GM23338 (cell line): ENCODE results near the gene SIRPB2. TPM values are rescaled to one million over a fixed set of nuclear protein-coding genes. Genes with fewer than 3 reads are reported as not detected.
A peak's percentile ranks its signal among the peaks of the same experiment; 100 is the strongest.

Source experiments
- ATAC-seq: fragments of 200-7000 bp; cut with Tn5 transposase; 3 replicates; pipeline ENCODE4 v1.9.1; 2020
- DNase-seq: peaks from one replicate; pipeline ENCODE4 v3.0.0-alpha.2; 2015; ENCODE audit warnings: low spot score
- H2AFZ ChIP-seq: fragments of 200-600 bp; sonication (generic); 2 replicates; pipeline ENCODE4 v1.8.0; 2016; ENCODE audit warnings: antibody characterized with exemption, mild to moderate bottlenecking, moderate library complexity
- H3F3A ChIP-seq: fragments of 200-600 bp; sonication (generic); replicated peaks from 2 replicates; pipeline ENCODE4 v1.8.0; 2017; ENCODE audit warnings: antibody characterized with exemption, mixed run types, low read depth
- H3K27ac ChIP-seq: fragments of 200-600 bp; sonication (generic); 2 replicates; pipeline ENCODE4 v1.6.1; 2016; ENCODE audit warnings: low read depth
- H3K27me3 ChIP-seq: fragments of 200-600 bp; sonication (generic); 2 replicates; pipeline ENCODE4 v1.8.0; 2016; ENCODE audit warnings: mild to moderate bottlenecking, mixed run types, moderate library complexity; ENCODE audit not compliant: insufficient read depth
- H3K36me3 ChIP-seq: fragments of 200-600 bp; sonication (generic); 2 replicates; pipeline ENCODE4 v1.8.0; 2016; ENCODE audit warnings: mild to moderate bottlenecking; ENCODE audit not compliant: insufficient read depth
- H3K4me1 ChIP-seq: fragments of 200-600 bp; sonication (generic); 2 replicates; pipeline ENCODE4 v1.8.0; 2016; ENCODE audit warnings: mild to moderate bottlenecking, moderate library complexity; ENCODE audit not compliant: insufficient read depth
- H3K4me2 ChIP-seq: fragments of 200-600 bp; sonication (generic); 2 replicates; pipeline ENCODE4 v1.7.1; 2017; ENCODE audit warnings: mixed run types
- H3K4me3 ChIP-seq: fragments of 200-600 bp; sonication (generic); 2 replicates; pipeline ENCODE4 v1.6.1; 2016; ENCODE audit warnings: mixed run types
- H3K79me2 ChIP-seq: fragments of 200-600 bp; sonication (generic); replicated peaks from 2 replicates; pipeline ENCODE4 v1.8.0; 2017; ENCODE audit warnings: mild to moderate bottlenecking; ENCODE audit not compliant: insufficient read depth
- H3K9me2 ChIP-seq: fragments of 200-600 bp; sonication (generic); 2 replicates; pipeline ENCODE4 v1.8.0; 2017; ENCODE audit not compliant: insufficient read depth
- H4K20me1 ChIP-seq: fragments of 200-600 bp; sonication (generic); replicated peaks from 2 replicates; pipeline ENCODE4 v1.8.0; 2017; ENCODE audit warnings: mild to moderate bottlenecking; ENCODE audit not compliant: insufficient read depth
- H3K27ac Mint-ChIP-seq: 2 replicates; pipeline ENCODE4 v1.8.0; 2020; ENCODE audit warnings: inconsistent platforms, mild to moderate bottlenecking, moderate library complexity, mixed read lengths
- H3K27me3 Mint-ChIP-seq: 3 replicates; pipeline ENCODE4 v1.8.0; 2022; ENCODE audit warnings: low read depth, mild to moderate bottlenecking, moderate library complexity, mixed read lengths, inconsistent platforms; ENCODE audit not compliant: insufficient read depth, poor library complexity
- H3K36me3 Mint-ChIP-seq: 3 replicates; pipeline ENCODE4 v1.8.0; 2021; ENCODE audit warnings: low read depth, mild to moderate bottlenecking, inconsistent platforms, moderate library complexity, mixed read lengths
- H3K4me1 Mint-ChIP-seq: 3 replicates; pipeline ENCODE4 v1.8.0; 2020; ENCODE audit warnings: mild to moderate bottlenecking, inconsistent platforms, mixed read lengths
- H3K4me3 Mint-ChIP-seq: 3 replicates; pipeline ENCODE4 v1.8.0; 2021; ENCODE audit warnings: moderate library complexity, mild to moderate bottlenecking, inconsistent platforms, mixed read lengths
- H3K9me3 Mint-ChIP-seq: 3 replicates; pipeline ENCODE4 v1.8.0; 2020; ENCODE audit warnings: moderate library complexity, mild to moderate bottlenecking, inconsistent platforms, mixed read lengths
- CREB1 ChIP-seq: fragments of 250-450 bp; sonication (Bioruptor Pico); IDR thresholded peaks from 2 replicates; pipeline ENCODE4 v1.5.0; 2020; ENCODE audit warnings: low read depth, mild to moderate bottlenecking, moderate library complexity
- CTCF ChIP-seq, 2 experiments: fragments of 200-600 bp in 1 of 2; sonication (generic) in 1 of 2; conservative IDR thresholded peaks; 2 replicates each; pipeline versions ENCODE4 v1.5.1 to v1.6.1; 2016 to 2017; ENCODE audit warnings: antibody characterized with exemption in 2 of 2, low read depth in 2 of 2, mild to moderate bottlenecking in 2 of 2, moderate library complexity in 1 of 2
- EZH2 ChIP-seq: fragments of 200-600 bp; sonication (generic); IDR thresholded peaks from one replicate; pipeline ENCODE4 v1.8.0; 2017; ENCODE audit warnings: antibody characterized with exemption, mild to moderate bottlenecking, low read depth; ENCODE audit not compliant: unreplicated experiment
- EZH2phosphoT487 ChIP-seq: fragments of 200-600 bp; sonication (generic); IDR thresholded peaks from one replicate; pipeline ENCODE4 v1.8.1; 2018; ENCODE audit warnings: antibody characterized with exemption; ENCODE audit not compliant: unreplicated experiment
- JUNB ChIP-seq: IDR thresholded peaks from one replicate; pipeline ENCODE4 v1.6.1; 2016; ENCODE audit warnings: antibody characterized with exemption; ENCODE audit not compliant: unreplicated experiment
- NANOG ChIP-seq: IDR thresholded peaks from 2 replicates; pipeline ENCODE4 v1.6.1; 2016; ENCODE audit warnings: antibody characterized with exemption, borderline replicate concordance
- STAT1 ChIP-seq: IDR thresholded peaks from one replicate; pipeline ENCODE4 v1.6.1; 2016; ENCODE audit warnings: antibody characterized with exemption; ENCODE audit not compliant: unreplicated experiment
- ZNF114 ChIP-seq: fragments of 250-450 bp; sonication (Bioruptor Pico); IDR thresholded peaks from 2 replicates; pipeline ENCODE4 v1.5.0; 2020; ENCODE audit warnings: mild to moderate bottlenecking, moderate library complexity
- ZNF331 ChIP-seq: fragments of 250-450 bp; sonication (Bioruptor Pico); IDR thresholded peaks from 2 replicates; pipeline ENCODE4 v1.5.0; 2020; ENCODE audit warnings: low read depth, mild to moderate bottlenecking, moderate library complexity
- ZNF462 ChIP-seq: fragments of 250-450 bp; sonication (Bioruptor Pico); IDR thresholded peaks from 2 replicates; pipeline ENCODE4 v1.5.0; 2020; ENCODE audit warnings: mild to moderate bottlenecking, moderate library complexity
- polyA plus RNA-seq: library from polyadenylated mRNA; unstranded; fragments of >200 nt; fragmentation: Nextera tagmentation; extraction: Ambion mirVana; gene quantifications from 2 replicates; pipeline ENCODE4 v1.2.1, GENCODE V29; 2016
- total RNA-seq: library from RNA; depleted of rRNA; stranded (reverse); fragments of >200 nt; shearing (Covaris generic); gene quantifications from 2 replicates; pipeline ENCODE4 v1.2.3, GENCODE V29; 2014
- TF ChIP-seq, protein P1 (sequence below): IDR thresholded peaks from one replicate; pipeline ENCODE4 v1.6.1; 2018; ENCODE audit warnings: antibody characterized with exemption; ENCODE audit not compliant: unreplicated experiment

Gene SIRPB2
- total and polyA plus RNA-seq, 2 experiments from 2014 or later, result 0.29 TPM; not detected in 1

- no peak for DNase-seq
- Histone ChIP-seq H4K20me1 (no peaks in the 10 kb centered on the region; the same call in 1 of the 2 replicates), H3K4me1 (peaks cover 10% of the 10 kb centered on the region), H3K36me3 (no peaks in the 10 kb centered on the region), H3K9me2 (peaks cover 24% of the 10 kb centered on the region; the same call in 1 of the 2 replicates), H3F3A (no peaks in the 10 kb centered on the region), H3K27ac (no peak overlapping the region), H2AFZ (peak overlapping the region; percentile 94), H3K4me2 (no peak overlapping the region), H3K79me2 (no peaks in the 10 kb centered on the region), H3K27me3 (no peaks in the 10 kb centered on the region), H3K4me3 (no peak overlapping the region)
- no peak overlapping the region for H3K27ac Mint-ChIP-seq
- no peak overlapping the region for H3K4me3 Mint-ChIP-seq
- H3K36me3 Mint-ChIP-seq, result no peaks in the 10 kb centered on the region
- H3K9me3 Mint-ChIP-seq, result no peaks in the 10 kb centered on the region
- TF ChIP-seq CTCF (conservative IDR thresholded peaks at IDR 0.05; ENCODE audit: low read depth in 2 of 2), result no peak
- no peak for TF ChIP-seq CREB1 (CRISPR knock-in tag)
- no peak for TF ChIP-seq ZNF462 (CRISPR knock-in tag)
- TF ChIP-seq ZNF331, result no peak
- no peak for TF ChIP-seq NANOG
- TF ChIP-seq STAT1, result no peak
- no peak for TF ChIP-seq JUNB
- no peak for TF ChIP-seq ZNF114
- no peak for TF ChIP-seq EZH2
- TF ChIP-seq EZH2phosphoT487, result no peak
- TF ChIP-seq, protein P1, sequence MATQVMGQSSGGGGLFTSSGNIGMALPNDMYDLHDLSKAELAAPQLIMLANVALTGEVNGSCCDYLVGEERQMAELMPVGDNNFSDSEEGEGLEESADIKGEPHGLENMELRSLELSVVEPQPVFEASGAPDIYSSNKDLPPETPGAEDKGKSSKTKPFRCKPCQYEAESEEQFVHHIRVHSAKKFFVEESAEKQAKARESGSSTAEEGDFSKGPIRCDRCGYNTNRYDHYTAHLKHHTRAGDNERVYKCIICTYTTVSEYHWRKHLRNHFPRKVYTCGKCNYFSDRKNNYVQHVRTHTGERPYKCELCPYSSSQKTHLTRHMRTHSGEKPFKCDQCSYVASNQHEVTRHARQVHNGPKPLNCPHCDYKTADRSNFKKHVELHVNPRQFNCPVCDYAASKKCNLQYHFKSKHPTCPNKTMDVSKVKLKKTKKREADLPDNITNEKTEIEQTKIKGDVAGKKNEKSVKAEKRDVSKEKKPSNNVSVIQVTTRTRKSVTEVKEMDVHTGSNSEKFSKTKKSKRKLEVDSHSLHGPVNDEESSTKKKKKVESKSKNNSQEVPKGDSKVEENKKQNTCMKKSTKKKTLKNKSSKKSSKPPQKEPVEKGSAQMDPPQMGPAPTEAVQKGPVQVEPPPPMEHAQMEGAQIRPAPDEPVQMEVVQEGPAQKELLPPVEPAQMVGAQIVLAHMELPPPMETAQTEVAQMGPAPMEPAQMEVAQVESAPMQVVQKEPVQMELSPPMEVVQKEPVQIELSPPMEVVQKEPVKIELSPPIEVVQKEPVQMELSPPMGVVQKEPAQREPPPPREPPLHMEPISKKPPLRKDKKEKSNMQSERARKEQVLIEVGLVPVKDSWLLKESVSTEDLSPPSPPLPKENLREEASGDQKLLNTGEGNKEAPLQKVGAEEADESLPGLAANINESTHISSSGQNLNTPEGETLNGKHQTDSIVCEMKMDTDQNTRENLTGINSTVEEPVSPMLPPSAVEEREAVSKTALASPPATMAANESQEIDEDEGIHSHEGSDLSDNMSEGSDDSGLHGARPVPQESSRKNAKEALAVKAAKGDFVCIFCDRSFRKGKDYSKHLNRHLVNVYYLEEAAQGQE, result no peak
- peaks cover 3% of the 10 kb centered on the region for H3K27me3 Mint-ChIP-seq
- peaks cover 12% of the 10 kb centered on the region; the same call in 2 of the 3 replicates for H3K4me1 Mint-ChIP-seq
- no peak for ATAC-seq
Measured at GRCh38 chr20:1517010-1517409, 25.8 kb upstream of the SIRPB2 start.
